Activated CD4-positive, CD25-positive, alpha-beta regulatory T cell (primary cell): ENCODE measurements around the gene KLHL17.
A peak's percentile ranks its signal among the peaks of the same experiment; 100 is the strongest.
"Not testable (repeated sequence)": the region's sequence is repeated elsewhere in the genome, so short reads cannot be mapped to it uniquely, and the experiment has no call there.

Experiments
- DNase-seq, 4 experiments: peaks; one replicate each; lab custom pipeline; 2025; lab: John Stamatoyannopoulos, UW

KLHL17 gene

GRCh38 chr1:970242-970972 lies 10.0 kb downstream of the KLHL17 start:
- DNase-seq = no peak

GRCh38 chr1:970973-971730 lies 10.8 kb downstream of the KLHL17 start:
- DNase-seq = no peak

- no peak for DNase-seq
Observed at GRCh38 chr1:971751-972506, 11.5 kb downstream of the KLHL17 start.

- DNase-seq = no peak
Observed at GRCh38 chr1:972726-973458, 12.5 kb downstream of the KLHL17 start.

- no peak for DNase-seq
Observed at GRCh38 chr1:973459-974292, 13.3 kb downstream of the KLHL17 start.

DNA sequence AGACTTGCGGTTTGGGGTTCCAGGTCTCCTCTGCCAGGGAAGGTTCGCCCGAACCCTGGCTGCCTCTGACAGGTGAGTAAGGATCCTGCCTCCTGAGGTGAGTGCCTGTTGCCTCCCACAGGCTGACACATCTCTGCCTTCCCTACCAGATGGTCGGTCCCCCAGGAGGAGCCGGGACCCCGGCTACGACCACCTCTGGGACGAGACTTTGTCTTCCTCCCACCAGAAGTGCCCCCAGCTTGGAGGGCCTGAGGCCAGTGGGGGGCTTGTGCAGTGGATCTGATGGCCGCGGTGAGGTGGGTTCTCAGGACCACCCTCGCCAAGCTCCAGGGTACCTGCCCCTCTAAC lies 13.9 kb downstream of the KLHL17 start:
- DNase-seq = no peak

DNA sequence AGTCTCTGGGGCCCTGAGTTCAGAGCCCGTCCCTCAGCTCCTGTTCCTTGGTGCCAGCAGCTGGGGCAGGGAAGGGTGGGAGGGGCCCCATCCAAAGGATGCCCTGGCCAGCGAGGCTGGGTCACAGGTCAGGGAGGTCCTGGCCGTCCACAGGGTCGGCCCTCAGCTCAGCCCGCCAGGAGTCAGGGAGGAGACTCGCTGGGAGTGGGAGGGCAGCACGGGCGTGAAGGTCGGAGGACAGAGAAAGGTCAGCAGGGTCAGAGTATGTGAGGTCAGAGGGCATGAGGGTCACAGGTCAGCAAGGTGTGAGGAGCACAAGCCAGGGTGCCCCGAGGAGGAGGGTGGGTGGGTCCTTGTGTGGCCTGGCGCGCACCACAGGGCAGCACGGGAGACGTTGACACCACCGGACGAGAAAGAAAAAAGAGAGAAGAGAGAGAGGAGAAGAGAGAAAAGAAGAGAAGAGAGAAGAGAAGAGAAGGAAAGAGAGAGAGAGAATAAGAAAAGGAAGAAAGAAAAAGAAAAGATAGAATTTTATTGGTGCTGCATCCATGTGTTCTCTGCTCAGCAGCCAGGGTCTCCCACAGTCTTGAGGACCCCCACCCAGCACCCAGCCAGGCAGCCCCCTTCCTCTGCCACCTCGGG lies 14.4 kb downstream of the KLHL17 start:
- no peak for DNase-seq

DNA sequence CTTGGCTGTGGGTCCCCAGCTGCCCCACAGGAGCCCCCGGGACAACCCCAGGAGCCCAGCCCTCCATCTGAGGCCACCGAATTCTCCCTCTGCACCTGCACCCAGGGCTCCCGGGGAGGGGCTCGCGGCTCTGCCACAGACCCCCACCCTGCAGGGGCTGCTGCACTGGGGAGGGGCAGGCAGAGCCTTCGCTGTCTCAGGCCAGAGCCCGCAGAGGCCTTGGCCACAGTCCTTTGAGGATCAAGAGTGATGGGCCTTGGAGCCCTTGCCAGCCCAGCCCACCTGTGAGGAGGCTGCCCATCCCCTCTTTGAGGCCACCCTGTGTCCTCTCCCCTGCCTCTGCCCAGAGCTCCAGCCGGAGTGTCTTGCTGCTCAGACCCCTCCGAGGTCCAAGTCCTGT lies 15.0 kb downstream of the KLHL17 start:
- DNase-seq = no peak

DNA sequence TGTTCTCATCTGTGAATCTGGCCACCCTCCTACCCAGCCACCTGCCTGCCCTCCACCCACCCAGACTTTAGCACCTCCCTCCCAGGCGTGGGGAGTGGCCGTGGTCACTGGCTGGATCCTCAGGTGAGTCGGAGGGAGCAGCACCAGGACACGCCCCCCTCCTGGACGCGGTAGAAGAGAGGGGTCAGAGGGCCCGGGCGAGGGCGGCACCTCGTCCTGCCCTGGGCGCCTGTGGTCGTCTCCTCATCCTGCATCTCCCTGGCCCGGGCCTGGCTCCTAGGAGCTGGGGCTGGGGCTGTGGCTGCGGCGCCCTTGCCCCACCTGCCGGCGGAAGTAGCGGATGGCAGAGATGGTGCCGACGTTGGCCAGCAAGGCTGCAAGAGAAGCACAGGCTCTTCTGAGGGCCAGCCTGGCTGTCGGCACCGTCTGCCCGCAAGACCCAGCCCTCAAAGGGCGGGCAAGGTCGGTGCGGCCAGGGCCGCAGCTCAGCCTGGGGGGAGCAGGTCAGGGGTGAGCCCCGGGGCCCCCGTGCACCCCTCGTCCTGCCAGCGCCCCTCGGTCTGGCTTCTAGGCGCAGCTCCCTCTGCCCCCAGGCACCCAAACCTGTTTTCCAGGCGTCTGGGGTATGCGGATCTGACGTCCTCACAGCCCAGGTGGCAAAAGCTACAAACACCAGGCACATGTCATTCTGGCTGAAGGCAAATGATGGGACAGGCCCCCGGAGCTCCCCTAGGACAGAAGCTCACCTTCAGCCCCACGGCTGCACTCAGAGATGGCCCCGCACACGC lies 15.7 kb downstream of the KLHL17 start:
- peak in 3 of 4 experiments; percentile 35 to 53 (median 36) for DNase-seq

DNA sequence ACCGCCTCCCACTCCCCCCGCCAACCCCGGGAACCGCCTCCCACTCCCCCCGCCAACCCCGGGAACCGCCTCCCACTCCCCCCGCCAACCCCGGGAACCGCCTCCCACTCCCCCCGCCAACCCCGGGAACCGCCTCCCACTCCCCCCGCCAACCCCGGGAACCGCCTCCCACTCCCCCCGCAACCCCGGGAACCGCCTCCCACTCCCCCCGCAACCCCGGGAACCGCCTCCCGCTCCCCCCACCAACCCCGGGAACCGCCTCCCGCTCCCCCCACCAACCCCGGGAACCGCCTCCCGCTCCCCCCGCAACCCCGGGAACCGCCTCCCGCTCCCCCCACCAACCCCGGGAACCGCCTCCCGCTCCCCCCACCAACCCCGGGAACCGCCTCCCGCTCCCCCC lies 16.4 kb downstream of the KLHL17 start:
- not testable (repeated sequence) for DNase-seq

- no peak for DNase-seq
Observed at GRCh38 chr1:978069-978834, 17.9 kb downstream of the KLHL17 start.

DNA sequence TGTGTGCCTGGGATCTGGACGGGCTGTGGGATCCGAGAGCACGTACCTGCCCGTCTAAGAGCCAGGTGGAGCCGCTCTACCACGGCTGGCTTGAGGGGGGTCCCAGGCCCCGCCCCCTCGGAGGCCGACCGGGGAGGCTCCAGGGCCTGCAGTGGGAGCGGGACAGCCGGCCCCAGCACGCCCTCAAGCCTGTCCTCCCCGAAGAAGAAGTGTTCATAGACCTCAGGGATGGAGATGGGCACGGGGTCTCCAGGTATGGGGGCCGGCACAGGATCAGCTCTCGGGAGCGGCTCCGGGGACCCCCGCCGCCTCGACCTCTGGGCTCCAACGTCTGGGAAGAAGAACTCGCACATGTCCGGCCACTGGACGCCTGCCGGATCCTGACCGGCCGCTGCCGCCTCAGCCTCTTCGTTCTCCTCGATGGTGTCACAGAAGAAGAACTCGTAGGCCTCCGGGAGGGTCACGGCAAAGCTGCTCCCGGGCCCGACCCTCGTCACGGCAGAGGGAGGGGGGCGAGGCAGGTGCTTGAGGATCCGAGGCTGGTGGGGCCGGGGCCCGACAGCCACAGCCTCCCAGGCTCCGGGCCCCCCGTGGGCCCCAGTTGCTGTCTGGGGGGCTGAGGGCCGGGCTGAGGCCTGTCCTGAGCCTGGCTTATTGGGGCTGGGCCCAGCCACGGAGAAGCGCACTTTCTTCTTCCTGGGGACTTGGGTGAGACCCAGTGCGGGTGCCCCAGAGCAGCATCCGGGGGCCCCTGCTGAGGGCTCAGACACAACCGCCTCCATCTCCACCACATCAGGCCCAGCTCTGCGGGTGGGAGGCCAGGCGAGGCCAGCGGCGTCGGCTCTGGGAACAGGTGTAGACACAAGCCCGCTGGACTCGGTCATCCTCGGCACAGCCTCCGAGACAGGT lies 18.7 kb downstream of the KLHL17 start:
- no peak for DNase-seq

DNA sequence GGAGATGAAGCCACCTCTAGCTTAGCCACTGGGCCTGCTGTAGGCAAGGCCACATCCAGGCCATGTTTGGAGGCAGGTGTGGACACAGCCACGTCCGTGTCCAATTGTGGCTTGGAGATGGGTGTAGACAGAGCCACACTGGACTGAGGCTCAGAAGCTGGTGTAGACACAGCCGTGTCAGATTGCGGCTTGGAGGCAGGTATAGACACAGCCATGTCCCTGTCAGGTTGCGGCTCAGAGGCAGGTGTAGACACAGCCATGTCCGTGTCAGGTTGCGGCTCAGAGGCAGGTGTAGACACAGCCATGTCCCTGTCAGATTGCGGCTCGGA lies 19.3 kb downstream of the KLHL17 start:
- no peak for DNase-seq

DNA sequence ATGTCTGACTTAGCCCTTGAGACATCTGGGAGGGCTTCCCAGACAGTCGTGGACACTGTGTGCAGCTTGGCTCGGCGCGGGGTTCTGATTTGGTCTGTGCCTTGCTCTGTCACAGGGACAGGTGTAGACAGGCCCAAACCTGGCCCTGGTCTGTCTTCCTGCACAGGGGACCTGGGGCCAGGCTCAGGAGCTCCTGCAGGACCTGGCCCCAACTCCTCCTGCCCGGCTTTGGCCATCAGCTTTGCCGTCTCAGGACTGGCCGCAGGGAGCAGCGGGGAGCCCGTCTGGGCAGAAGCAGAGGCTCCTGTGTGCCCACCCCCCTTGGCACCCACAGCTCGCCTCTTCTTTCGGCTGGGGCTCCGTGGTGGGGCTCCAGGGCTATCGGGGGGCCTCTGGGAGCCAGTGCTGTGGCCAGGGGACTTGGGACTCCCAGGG lies 19.8 kb downstream of the KLHL17 start:
- no peak for DNase-seq

- no peak for DNase-seq
Observed at GRCh38 chr1:980602-981395, 20.4 kb downstream of the KLHL17 start.

GRCh38 chr1:981491-981954 lies 21.1 kb downstream of the KLHL17 start:
- no peak for DNase-seq

DNA sequence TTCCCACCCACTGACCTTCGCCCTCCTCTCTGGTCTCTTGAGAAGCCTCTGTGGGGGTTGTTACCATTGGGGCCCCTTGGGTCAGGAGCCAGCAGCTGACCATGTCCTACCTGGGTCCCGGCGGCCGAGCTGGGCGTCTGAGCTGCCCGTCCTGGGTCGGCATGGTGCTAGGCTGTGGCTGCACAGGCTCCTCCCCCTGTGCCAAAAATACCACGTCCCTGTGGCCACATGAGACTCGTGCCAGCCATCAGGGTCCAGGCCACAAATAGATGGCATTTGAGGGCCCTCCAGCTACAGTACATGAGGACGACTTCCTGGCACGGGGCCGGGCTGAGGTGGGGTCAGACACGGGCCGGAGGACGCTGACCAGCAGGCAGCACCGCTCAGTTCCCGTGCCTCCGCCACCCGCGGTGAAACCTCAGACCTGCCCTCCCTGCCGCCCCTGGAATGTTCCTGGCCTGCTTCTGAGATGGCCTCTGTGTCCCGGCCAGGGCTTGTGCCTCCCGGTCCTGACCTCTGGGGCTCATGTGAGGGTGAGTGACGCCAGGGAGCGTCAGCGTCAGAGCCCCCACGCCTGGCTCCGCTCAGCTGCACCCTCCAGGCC lies 21.7 kb downstream of the KLHL17 start, which contains the start of gene PERM1:
TSS of gene PERM1 (minus strand) at position 139 of the 604 bp plus-strand sequence. CDS start 1,064 bp downstream, outside the sequence.
- no peak for DNase-seq
